ENCODE measurements around the gene TRAPPC3. TPM values are rescaled to one million over a fixed set of nuclear protein-coding genes. Genes with fewer than 3 reads are reported as not detected.
A peak's percentile ranks its signal among the peaks of the same experiment; 100 is the strongest.

TRAPPC3 gene
- total and polyA plus RNA-seq, 9 of the 15 experiments (the other 6 are each of a cell fraction or from before 2014, with no cell fraction given): 20.6 to 141 (median 112) TPM

GRCh38 chr1:36150296-36151133 lies 1.2 kb upstream of the TRAPPC3 start (continued):
- TF ChIP-seq CHD7 (IDR thresholded peaks at IDR 0.05; ENCODE audit: low read depth, low read length) (no peak), NUFIP1 (IDR thresholded peaks at IDR 0.05; ENCODE audit: partially characterized antibody) (no peak), POLR2AphosphoS2 (IDR thresholded peaks at IDR 0.05; ENCODE audit: low read length) (no peak), GTF2E2 (tag; IDR thresholded peaks at IDR 0.05) (no peak), CBFB (CRISPR knock-in tag; IDR thresholded peaks at IDR 0.05) (no peak), ZFP91 (CRISPR knock-in tag; IDR thresholded peaks at IDR 0.05) (no peak), MAFG (tag; conservative IDR thresholded peaks at IDR 0.05) (peak; percentile 50; the same call in 1 of the 2 replicates), CCAR2 (IDR thresholded peaks at IDR 0.05; ENCODE audit: low read depth, low read length) (no peak), ZBTB34 (CRISPR knock-in tag; IDR thresholded peaks at IDR 0.05) (no peak), ILK (tag; IDR thresholded peaks at IDR 0.05; ENCODE audit: borderline replicate concordance, low read depth) (no peak), BRF1 (IDR thresholded peaks at IDR 0.05; ENCODE audit: borderline replicate concordance, extremely low read depth, insufficient read length) (no peak), ZNF24 (IDR thresholded peaks at IDR 0.05) (no peak), ZNF232 (CRISPR knock-in tag; IDR thresholded peaks at IDR 0.05) (no peak), EHMT2 (IDR thresholded peaks at IDR 0.05) (no peak)

Measured in K562 (cell line).